Measurements from ENCODE around the gene SORCS3.

The SORCS3 gene

DNA sequence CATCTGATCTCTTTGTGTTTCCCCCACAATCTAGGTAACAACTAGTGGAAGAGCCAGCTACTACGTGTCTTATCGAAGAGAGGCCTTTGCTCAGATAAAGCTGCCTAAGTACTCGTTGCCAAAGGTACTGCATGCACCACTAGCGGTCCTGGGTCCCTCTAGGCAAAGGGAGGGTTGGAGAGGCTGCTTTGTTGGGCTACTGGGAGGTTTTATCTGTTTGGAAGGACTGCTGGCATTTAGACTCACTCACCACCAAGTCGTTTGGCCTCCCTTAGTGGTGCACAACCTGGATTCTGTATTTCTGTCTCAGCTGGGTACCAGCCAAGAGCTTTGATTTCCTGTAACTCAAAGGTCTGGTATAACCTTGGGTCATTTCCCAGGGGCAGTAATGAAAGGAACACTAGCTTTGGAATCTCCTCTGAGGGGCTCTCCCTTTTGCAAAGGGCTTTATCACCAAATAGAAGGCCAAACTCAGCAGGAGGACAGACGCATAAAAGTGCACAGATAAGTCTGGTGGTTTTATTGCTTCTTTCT lies 498.3 kb downstream of the SORCS3 start:
- DNase-seq: no peak

DNA sequence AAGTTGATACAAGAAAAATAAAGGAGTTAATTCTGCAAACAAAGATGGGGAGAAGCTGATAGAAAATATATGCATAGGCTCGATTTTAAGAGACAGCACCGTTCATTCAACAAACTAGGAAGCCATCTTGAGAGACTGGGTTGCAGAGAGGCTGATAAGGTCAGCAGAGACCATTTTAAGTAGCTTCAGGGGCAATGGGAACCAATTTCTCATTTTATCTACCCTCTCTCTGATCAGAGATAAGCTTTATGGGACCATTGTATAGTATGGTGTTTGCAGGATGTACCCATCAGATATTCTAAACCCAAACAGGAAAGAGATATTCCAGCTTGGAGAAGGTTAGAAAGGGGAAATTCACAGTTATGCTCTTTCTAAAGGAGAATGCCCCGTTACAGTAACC lies 499.5 kb downstream of the SORCS3 start:
- DNase-seq: no peak

DNA sequence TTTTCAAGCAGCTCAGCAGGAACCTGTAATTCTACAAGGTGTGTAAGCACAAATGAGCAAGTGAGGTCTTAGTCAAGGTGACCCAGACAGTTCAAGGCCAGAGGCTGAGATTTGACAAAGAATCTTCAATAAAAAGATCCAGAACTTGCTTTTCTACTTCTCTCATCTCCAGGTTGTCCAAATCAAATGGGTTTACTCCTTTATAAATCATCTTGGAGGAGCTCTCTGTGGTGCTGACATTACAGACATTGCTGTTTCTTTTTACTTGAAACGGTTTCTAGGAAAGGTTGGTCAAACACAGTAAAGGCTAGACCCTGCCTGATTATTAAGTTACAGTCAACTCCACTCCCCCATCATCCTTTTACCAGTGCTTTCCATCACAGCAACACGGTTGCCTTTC lies 504.6 kb downstream of the SORCS3 start:
- DNase-seq: no peak

GRCh38 chr10:105146436-105146835 lies 505.3 kb downstream of the SORCS3 start:
- no peak for DNase-seq

GRCh38 chr10:105148456-105148855 lies 507.4 kb downstream of the SORCS3 start:
- DNase-seq: no peak

DNA sequence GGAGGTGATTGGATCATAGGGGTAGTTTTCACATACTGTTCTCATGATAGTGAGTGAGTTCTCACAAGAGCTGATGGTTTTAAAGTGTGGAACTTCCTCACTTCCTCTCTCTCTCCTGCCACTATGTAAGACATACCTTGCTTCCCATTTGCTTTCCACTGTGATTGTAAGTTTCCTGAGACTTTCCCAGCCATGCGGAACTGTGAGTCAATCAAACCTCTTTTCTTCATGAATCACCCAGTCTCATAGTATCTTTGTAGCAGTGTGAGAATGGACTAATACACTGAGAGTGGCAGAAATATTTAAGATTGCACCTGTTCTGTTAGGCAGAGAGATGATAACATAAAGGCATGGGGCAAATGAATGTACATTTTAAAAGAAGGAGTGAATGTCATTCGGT lies 507.8 kb downstream of the SORCS3 start:
- no peak for DNase-seq

DNA sequence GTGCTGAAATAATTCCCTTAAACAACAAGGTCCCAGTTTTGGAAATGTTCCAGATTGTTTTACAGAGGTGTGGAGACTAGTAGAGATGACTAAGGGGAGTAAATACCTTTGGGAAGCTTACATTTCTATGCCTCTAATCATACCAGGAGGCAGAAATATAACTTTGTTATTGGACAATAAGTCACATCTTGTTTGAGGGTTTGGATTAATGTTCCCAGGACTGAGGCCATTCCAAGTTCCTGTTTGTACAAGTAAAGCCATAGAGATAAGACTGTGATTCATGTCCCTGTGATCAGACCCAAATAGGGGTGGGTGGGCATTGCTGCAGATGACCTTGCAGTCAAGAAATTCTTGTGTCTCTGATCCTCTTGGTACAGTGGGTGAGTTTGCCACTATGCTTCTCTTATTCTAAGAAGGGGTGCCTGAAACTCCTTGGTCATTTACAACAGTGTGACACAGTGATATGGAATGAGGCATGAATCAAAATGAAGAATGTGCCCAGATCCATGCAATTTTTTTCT lies 508.3 kb downstream of the SORCS3 start:
- no peak for DNase-seq

DNA sequence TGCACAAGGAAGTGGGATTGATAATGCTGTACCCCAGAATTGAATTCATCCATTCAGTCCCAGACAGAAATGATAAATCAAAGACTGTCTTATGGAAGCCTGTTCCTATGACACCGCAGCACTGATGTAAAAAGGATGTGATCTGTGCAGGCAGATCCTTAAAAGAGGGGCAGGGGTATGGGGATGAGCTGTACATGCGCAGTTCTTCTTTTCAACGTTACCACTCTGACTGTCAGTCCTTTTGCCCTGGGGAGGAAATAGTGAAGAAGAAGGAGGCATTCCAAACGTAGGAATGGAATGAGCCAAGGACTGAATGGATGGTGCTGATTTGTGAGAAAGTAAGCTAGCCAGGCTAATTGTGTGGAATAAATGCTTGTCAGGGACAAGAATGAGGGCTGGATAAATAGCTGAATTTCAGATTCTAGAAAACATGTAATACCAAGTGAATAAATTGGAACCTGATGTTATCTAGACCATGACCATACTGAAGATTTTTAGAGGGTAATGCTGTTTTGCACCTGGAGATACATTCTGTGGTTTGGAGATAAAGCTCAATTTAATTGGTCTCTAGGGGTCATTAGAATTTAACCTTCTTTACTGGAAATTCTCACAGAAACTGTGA lies 509.3 kb downstream of the SORCS3 start:
- no peak for DNase-seq

DNA sequence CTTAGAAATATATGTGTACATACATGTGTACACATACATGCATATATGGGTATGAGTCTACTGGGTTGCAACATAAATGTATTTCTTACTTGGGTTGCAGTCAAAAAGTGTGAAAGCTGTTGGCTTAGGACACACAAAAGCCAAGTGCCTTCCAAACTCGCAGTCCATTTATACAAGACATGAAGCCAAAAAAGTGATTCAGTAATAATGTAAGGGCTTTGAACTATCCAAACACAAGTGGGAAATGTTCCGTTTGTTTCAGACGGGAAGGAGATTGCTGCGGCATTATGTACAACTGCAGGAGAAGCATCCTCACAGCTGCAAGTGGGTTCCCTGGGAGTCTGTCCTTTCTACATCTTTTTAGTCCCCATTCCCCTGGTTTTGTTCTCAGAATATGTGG lies 513.6 kb downstream of the SORCS3 start:
- DNase-seq: no peak

GRCh38 chr10:105159268-105159667 lies 518.2 kb downstream of the SORCS3 start:
- no peak for DNase-seq

DNA sequence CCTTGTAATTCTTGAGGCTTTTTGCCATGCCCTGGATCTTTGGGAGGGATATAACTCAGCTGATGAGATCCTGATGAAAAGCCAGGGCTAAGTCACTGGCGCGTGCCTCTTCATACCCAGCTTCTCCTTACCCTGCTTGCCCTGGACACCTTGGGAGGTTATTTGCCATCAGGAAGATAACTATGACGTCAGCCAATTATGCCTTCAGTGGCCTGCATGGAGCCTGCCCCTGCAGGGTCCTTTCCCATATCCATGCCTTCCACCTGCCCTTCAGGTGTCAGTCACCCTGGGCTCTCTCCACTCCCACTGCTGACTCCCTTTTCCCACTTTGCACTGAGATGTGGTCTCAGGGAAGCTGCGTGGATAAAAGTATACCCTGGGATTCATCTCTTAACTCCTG lies 520.1 kb downstream of the SORCS3 start:
- DNase-seq: no peak

GRCh38 chr10:105161767-105162166 lies 520.7 kb downstream of the SORCS3 start:
- no peak for DNase-seq

GRCh38 chr10:105170521-105170920 lies 529.4 kb downstream of the SORCS3 start:
- DNase-seq: no peak

DNA sequence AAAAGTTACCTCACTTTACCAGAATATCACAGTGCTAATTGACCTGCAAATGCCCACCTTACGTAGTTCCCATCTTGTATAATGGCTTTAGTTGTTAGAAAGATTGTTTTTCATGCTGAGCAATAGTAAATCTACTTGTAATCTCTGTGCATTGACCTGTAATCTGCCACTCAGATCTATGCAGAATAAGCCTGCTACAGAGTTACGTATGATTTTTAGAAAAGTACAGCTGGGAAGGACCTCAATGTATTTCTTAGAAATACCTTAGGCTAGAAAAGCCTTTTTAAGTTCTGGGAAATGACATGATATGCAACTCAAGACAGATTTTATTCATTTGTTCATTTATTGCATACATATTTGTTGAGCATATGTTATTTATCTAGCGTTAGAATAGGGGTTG lies 530.9 kb downstream of the SORCS3 start:
- no peak for DNase-seq

- DNase-seq: no peak
Observed at GRCh38 chr10:105181626-105182025, 540.5 kb downstream of the SORCS3 start.

GRCh38 chr10:105183536-105183935 lies 542.4 kb downstream of the SORCS3 start:
- DNase-seq: no peak

- DNase-seq: no peak
Observed at GRCh38 chr10:105185161-105185560, 544.1 kb downstream of the SORCS3 start.

- DNase-seq: no peak
Observed at GRCh38 chr10:105187243-105187642, 546.2 kb downstream of the SORCS3 start.

DNA sequence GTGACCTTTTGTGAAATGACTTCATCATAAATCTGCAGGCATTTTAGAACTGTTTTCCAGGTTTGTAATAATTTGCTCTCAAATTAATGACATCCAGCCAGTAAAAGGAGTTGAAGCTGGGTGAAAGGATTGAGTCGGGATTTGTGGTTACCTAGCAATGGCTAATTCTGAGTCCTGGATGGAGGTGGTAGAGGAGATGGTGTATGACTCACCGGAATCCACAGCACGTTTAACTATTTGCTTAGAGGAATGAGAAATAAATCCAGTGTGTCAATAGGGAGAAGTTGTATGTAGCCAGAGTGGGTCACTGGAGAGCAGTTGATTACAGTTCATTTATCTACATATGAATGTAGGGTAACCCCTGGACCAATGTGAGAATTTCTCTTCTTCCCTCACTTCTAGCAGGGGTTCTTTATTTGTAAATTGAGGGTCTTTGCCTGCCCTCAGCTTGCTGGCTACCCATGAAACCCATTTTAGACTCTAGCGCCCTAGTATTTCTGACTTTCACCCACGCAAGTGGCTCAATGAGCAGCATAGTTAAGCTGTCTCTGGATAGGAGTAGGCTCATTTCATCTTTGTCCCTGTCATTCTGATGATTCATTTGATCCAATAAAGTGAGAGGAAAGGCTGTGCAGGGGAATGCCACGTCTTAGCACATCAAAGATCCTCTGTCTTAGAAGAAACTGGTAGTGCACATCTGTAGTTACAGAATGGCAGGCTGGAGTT lies 547.8 kb downstream of the SORCS3 start:
- DNase-seq: no peak

DNA sequence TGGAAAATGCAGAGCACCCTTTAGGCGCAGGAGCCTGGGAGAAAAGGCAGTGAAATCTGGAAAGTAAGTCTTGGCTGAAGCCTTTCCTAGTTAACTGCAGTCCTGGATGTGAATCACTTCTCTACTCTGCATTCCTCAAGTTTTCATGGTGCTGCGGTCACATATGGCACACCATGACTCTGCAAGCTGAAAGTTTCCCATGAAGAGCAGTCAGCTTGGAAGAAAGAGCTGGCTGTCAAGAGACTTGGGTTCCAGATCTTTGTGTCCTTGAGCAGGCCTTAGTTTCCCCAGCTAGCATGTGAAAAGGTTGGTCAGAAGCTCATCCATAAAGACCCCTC lies 548.3 kb downstream of the SORCS3 start:
- DNase-seq: no peak

GRCh38 chr10:105192146-105192545 lies 551.1 kb downstream of the SORCS3 start:
- no peak for DNase-seq

GRCh38 chr10:105192861-105193260 lies 551.8 kb downstream of the SORCS3 start:
- DNase-seq: no peak

- DNase-seq: no peak
Observed at GRCh38 chr10:105195831-105196230, 554.7 kb downstream of the SORCS3 start.

DNA sequence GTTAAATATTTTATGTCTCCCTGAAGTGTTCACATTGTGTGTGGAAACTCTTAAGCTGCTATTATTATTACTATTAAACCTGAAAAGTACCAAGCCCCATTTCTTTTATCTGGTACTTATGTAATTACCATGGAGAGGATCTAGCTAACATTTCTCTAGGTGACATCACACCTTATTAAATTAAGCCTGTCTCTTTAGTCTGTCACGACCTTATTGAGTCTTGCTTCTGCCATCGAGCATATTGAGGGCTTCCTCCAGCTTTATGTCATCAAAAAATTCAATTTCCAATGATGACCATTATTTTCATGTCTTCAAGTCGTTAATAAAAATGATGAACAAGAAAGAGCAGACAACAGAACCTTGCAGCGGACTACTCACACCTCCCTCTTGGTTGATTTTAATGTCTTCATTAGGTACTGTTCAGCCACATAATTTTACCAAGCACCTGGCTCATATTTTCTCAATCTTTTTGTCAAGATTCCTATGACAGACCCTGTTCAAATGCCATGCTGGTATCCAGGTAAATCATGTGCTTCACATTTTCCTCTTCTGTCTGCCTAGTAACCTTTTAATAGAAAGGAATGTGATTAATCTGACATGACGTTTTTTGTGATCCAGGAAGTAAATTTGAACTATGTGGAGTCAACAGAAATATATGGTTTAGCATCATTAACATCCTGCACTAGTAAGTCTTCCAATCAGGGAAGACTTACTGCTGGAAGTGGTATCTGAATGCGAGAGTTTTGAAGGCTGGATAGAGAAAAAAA lies 556.7 kb downstream of the SORCS3 start:
- DNase-seq: no peak

Data from CD4-positive, alpha-beta T cell treated with Interleukin-4 for 4 hours (primary cell).